ENCODE results near the gene KRTAP10-3.

DNA sequence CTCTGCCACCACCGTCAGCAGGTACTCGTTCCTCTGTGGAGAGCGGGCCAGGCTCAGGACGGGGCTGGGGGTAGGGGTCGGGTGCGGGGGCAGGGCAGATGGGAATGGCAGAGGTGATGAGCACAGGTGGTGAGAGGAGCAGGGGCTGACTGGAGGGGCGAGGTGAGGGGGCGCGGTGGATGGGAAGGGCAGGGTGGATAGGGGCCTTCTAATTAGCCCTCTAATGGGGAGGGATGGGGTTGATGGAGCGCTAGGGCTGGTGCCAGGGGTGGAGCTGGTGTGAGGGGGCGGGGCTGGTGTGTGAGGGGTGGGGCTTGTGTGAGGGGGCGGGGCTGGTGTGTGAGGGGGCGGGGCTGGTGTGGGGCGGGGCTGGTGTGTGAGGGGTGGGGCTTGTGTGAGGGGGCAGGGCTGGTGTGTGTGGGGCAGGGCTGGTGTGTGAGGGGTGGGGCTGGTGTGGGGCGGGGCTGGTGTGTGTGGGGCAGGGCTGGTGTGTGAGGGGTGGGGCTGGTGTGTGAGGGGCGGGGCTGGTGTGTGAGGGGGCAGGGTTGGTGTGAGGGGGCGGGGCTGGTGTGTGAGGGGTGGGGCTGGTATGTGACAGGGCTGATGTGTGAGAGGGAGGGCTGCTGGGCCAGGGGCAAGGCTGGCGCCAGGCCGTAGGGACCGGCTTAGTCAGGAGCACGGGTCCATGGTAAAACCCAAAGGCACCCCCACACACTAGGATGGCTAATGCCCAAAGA, 24.5 kb downstream of the KRTAP10-3 start:
- TF ChIP-seq CTCF (IDR thresholded peaks at IDR 0.05) (no peak), POLR2A (IDR thresholded peaks at IDR 0.05) (no peak)

All from heart left ventricle (tissue), 13 donors.